ENCODE measurements around the gene HSPBAP1.
"Not testable (repeated sequence)": the region's sequence is repeated elsewhere in the genome, so short reads cannot be mapped to it uniquely, and the experiment has no call there.

The HSPBAP1 gene

DNA sequence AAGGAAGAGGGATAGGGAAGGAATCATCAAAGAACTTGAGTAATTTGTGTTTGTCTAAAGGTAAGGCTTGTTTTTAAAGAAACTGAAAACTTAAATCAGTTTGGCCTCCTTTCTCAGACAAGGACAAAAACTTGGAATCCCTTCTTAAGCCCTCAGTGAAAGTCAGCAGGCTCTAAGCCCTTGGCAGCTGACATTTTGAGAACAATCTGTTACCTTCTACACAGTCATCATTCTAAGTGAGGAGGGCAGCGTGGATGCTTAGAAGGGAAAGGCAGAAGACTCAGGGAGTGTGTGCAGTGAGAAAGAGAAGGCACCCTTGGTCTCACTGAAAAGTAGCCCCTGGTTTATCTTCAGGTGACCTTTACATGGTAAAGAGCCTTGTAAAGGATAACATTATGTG is 10.8 kb downstream of the HSPBAP1 start:
- FAIRE-seq = no peak

GRCh38 chr3:122777563-122777962 is 16.1 kb downstream of the HSPBAP1 start:
- FAIRE-seq = no peak

GRCh38 chr3:122776675-122777468 is 16.8 kb downstream of the HSPBAP1 start:
- no peak for FAIRE-seq

- FAIRE-seq = no peak
Observed at GRCh38 chr3:122774564-122774963, 19.1 kb downstream of the HSPBAP1 start.

DNA sequence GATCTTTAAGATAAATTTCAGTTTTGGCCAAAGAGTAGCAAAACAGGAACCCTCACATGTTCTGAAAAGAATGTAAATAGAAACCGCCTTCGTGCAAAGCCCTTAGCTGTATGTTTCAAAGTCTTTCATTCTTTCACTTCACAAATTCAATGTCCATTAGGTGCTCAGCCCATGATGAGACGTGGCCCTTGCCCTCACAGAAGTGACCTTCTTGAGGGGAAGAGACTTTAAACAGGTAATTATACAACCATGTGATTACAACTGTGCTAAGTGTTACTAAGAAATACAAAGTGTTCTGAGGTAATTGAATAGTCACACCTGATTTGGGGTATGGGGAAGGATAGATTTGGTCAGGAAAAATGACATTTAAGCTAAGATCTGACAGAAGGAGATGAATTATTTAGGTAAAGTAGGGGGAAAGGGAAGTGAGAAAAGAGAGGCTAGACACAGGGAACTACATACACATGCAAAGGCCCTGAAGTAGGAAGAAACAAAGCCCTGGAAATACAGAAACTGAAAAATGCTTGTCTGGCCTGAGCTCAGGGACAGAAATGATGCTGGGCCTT is 19.6 kb downstream of the HSPBAP1 start:
- no peak for FAIRE-seq

- FAIRE-seq = no peak
Observed at GRCh38 chr3:122772827-122773226, 20.8 kb downstream of the HSPBAP1 start.

DNA sequence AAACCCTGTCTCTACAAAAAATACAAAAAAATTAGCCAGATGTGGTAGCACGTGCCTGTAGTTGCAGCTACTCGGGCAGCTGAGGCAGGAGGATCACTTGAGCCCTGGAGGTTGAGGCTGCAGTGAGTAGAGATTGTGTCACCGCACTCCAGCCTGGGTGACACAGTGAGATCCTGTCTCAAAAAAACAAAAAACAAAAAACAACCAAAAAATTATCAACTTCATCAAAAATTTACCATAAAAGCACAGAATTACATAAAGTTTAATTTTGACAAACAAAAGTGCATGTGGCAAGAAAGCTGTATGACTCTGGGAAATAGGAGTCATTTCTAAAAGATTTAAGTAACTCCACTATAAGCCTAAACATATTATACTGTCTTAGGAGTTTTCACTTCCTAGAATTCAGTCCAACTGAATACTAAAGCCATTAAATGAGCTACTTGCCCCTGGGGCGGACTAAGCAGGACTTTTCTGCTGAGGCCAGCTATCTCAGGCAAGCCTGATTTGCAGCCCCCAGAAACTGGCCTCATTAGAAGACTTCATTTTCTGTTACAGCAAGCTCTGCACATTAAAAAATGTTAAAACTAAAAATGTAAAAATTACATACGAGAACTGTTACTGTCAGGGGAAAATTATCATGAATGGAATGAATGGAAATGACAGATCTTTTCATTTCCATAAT is 23.0 kb downstream of the HSPBAP1 start:
- no peak for FAIRE-seq

DNA sequence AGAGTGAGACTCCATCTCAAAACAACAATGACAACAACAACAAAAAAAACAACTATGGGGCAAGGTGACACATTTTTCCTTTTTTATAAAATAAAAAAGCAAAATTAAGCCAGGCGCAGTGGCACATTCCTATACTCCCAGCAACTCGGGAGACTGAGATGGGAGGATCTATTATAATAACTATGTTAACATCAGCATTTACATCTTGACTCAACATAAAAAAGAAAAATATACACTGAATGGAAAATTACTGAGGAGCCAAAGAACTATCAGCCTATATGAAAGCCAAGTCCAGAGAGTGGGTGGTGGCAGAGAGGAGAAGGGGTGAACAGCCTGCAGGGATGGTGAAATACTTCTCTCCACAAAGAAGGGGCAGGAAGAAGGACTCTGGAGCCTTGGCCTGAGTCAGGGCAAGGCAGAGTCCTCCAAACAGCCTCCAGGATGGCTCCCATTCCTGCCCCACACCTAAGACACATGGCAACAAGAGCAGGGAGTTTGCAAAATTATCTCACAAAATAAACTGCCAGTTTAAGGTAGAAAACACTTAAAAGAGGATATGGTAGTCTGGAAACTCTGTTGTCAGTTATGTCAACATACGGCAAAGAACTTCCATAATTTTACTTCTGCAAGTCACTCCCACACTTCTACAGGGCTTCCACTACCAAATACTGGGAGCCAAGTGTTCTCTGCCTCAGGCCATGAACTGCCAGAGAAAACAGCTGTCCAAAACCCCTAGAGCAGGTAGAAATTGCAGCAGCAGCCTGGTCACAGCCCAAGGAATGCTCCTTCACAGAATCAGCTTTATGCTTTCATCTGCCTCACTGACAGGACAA is 25.9 kb downstream of the HSPBAP1 start:
- no peak for FAIRE-seq

- no peak for FAIRE-seq
Observed at GRCh38 chr3:122766430-122766829, 27.2 kb downstream of the HSPBAP1 start.

DNA sequence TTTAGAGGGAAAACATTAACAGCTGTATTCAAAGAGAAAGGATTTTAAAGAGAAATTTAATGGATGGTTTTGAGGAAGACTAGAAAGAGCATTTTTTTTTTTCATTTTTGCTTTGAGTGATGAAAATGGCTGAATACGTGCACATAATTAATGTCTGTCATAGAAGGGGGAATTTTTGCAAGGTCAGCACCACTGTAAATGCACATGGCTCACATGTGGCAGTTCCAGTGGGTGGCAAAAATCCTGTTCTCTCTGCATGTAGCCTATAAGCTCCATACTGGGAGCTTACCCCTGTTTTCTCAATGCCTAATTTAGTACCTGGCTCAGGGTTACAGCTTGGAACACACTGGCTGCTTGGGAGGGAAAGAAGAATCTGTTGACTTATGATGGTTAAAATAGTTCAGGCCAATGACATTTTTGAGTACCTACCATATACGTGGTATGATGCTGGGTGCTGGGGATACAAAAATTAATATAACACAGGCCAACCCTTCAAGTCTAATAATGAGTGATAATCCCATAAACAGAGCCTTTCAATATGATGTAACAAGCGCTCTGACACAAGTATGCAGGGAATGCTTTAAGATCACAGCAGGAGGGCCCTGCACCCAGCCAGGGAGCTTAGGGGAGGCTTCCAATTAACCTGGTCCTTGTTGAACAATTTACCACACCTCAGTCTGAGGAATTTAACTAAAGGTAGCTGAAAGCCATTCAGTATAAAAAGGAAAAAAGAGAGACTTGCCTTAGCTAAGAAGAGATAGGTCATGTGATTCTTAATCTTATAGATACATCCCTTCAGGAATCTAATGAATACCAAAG is 33.0 kb downstream of the HSPBAP1 start:
- FAIRE-seq = no peak

DNA sequence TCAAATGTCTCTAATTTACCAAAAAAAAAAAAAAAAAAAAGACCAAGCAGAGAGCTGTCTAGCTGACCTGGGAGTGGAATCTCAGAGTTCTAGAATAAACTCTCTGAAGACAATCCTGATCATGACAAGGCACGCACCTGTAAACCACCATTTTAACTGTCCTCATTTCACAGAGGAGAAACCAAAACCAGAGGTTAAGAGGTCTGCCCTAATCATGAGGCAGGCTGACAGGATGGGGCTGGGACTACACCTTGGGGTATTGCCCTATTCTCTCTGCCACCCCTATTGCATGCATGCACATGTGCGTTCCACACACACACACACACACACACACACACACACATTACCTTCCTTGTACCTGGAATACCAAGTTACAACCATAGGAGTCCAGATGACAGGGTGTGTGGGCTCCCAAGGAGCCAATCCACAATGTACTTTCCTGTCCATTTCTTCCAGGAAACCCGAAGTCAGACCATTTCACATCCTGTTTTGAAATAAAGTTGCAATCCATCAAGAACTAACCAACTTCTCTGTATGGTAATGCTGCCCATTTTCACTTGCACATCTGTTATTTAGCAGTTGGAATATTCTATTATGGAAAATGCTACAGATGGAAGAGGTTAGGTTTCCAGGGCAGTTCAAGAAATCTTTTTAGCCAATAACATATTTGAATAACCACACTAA is 34.6 kb downstream of the HSPBAP1 start:
- FAIRE-seq = no peak

GRCh38 chr3:122755491-122755890 is 38.1 kb downstream of the HSPBAP1 start:
- FAIRE-seq = no peak

DNA sequence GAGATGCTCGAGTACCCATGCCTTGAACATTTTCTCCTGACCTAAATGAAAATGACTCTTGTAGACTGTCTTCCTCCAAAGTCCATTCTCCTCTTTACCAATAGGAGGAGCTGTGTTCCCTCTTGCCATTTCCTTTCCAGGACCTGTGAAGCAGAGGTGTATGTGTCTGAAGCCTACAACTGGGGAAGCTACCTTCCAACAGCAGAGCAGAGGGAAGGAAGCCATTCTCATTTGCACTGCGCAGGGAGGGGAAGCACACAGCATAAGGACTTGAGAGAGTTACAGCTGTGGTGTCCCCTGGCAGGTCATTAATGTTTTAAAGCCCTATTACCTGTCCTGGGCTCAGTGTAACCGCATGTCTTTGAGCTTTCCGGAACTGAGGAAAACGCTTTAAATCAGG is 38.7 kb downstream of the HSPBAP1 start:
- no peak for FAIRE-seq

GRCh38 chr3:122748347-122748746 is 45.3 kb downstream of the HSPBAP1 start:
- no peak for FAIRE-seq

DNA sequence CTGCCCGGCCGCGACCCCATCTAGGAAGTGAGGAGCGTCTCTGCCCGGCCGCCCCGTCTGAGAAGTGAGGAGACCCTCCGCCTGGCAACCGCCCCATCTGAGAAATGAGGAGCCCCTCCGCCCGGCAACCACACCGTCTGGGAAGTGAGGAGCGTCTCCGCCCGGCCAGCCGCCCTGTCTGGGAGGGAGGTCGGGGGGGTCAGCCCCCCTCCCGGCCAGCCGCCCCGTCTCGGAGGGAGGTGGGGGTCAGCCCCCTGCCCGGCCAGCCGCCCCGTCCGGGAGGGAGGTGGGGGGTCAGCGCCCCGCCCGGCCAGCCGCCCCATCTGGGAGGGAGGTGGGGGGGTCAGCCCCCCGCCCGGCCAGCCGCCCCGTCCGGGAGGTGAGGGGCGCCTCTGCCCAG is 46.3 kb downstream of the HSPBAP1 start:
- FAIRE-seq = not testable (repeated sequence)

GRCh38 chr3:122745369-122746021 is 48.1 kb downstream of the HSPBAP1 start:
- no peak for FAIRE-seq

DNA sequence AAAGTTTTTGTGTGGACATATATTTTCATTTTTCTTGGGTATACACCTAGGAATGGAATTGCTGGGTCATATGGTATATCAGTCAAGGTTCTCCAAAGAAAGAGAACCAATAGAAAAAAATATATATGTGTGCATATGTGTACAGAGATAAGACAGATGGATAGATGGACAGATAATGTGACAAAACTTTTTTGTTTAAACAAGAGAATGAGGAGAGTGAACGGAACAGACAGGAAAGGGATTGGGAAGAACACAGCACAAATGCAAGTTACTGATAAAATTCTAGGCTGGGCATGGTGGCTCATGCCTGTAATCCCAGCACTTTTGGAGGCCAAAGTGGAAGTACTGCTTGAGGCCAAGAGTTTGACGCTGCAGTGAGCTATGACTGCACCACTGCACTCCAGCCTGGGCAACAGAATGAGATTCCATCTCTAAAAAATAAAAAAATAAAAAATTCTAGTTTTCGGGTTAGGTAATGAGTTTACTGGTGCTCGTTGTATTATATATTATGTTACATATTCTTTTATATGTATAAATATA is 50.0 kb downstream of the HSPBAP1 start:
- FAIRE-seq = no peak

- FAIRE-seq = no peak
Observed at GRCh38 chr3:122742234-122742633, 51.4 kb downstream of the HSPBAP1 start.

DNA sequence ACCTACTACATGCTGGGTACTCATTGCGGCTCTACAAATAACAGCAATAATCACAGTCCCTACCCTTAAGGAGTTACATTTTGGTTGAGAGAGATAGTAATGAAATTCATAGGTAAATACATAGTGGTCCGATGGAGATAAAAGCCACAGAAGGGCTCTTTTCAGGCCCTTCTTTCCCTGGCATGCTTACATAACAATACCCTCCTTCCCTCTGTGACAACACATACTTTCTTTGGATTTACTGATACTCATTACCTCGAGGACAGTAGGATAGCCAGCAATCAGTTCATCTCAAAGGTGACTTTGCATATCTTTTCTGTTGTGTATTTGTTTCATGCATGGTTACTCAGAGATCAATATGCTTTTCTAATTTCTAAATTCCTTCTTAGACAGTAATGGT is 54.5 kb downstream of the HSPBAP1 start:
- no peak for FAIRE-seq

DNA sequence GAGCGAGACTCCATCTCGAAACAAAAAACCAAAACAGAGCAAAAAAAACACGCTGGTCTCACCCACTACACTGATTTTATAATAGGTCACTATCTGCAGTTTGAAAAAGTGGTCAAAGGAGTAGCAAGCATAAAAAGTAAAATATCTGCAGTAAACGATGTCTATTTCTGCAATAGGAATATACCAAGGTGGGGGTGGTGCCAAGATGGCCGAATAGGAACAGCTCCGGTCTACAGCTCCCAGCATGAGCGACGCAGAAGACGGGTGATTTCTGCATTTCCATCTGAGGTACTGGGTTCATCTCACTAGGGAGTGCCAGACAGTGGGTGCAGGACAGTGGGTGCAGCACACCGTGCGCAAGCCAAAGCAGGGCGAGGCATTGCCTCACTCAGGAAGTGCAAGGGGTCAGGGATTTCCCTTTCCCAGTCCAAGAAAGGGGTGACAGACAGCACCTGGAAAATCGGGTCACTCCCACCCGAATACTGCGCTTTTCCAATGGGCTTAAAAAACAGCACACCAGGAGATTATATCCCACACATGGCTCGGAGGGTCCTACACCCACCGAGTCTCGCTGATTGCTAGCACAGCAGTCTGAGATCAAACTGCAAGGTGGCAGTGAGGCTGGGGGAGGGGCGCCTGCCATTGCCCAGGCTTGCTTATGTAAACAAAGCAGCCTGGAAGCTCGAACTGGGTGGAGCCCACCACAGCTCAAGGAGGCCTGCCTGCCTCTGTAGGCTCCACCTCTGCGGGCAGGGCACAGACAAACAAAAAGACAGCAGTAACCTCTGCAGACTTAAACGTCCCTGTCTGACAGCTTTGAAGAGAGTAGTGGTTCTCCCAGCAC is 60.7 kb downstream of the HSPBAP1 start:
- not testable (repeated sequence) for FAIRE-seq

Data from A204.1 (cell line).